ENCODE measurements around the gene MBTPS1. TPM values are rescaled to one million over a fixed set of nuclear protein-coding genes. Genes with fewer than 3 reads are reported as not detected.

The MBTPS1 gene
- total RNA-seq: 100 to 1,000 TPM in 3 of 4 donors, 10 to 100 TPM in 1; 98.4 to 149 (median 121) TPM

DNA sequence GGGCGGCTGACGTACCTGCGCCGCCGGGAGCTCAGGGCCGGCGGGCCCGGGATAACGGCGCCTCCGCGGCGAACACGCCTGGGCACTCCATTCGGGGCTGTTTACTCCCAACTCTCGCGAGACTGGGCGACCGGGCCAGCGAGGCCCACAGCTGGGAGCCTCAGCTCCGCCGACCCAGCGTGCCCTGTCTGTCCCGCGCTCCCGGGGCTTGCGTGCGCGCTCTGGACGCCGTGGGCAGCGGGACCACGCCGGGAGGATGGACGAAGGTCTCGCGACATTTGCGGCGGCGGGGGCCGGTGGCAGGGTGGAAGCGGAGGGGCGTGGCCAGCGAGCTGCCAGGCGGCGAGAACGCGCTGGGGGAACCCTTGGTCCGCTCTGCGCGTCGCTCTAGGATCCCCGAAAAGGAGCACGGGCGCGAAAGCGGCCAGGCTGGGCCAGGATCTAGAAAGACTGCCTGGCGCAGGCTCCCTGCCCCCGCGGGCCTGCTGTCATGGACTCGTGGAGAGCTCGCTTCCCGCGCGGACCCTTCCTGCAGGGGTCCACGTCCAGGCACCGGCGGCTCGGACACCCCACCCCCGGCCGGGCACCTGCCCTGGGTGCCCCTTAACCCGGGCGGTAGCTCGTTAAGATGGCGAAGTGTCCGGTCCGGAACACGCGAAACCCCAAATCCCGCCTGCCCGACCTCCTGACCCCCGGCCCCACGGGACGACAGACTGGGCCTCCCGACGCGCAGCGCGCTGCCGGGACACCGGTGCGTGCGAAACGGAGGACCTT, at the start of gene MBTPS1:
TSS of gene MBTPS1 (minus strand) at position 223 of the 774 bp plus-strand sequence. CDS start 15,159 bp downstream, outside the sequence.
- Histone ChIP-seq H3K4me3 (peak within 1 kb of the TSS; percentile 79 to 99 (median 86)), H3K27me3 (no peaks in the 10 kb centered on the region), H3K27ac (peak within 1 kb of the TSS; percentile 86 to 97 (median 92)), H3K36me3 (peaks cover 0 to 3% (median 0%) of the 10 kb centered on the region in 3 donors), H3K4me1 (peaks cover 0 to 40% (median 12%) of the 10 kb centered on the region in 4 donors), H3K9me3 (no peaks in the 10 kb centered on the region)
- WGBS, 2 donors: 0% methylated on average over 54 to 58 of the region's 94 CpGs
- peak; percentile 93 to 96 for DNase-seq (ENCODE audit: low spot score in 2 of 2)
- TF ChIP-seq, protein P1, sequence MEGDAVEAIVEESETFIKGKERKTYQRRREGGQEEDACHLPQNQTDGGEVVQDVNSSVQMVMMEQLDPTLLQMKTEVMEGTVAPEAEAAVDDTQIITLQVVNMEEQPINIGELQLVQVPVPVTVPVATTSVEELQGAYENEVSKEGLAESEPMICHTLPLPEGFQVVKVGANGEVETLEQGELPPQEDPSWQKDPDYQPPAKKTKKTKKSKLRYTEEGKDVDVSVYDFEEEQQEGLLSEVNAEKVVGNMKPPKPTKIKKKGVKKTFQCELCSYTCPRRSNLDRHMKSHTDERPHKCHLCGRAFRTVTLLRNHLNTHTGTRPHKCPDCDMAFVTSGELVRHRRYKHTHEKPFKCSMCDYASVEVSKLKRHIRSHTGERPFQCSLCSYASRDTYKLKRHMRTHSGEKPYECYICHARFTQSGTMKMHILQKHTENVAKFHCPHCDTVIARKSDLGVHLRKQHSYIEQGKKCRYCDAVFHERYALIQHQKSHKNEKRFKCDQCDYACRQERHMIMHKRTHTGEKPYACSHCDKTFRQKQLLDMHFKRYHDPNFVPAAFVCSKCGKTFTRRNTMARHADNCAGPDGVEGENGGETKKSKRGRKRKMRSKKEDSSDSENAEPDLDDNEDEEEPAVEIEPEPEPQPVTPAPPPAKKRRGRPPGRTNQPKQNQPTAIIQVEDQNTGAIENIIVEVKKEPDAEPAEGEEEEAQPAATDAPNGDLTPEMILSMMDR (IDR thresholded peaks at IDR 0.05): peak in 3 of 5 experiments; percentile 36 to 82 (median 79)
- TF ChIP-seq EP300 (IDR thresholded peaks at IDR 0.05) (peak; percentile 58 to 89), POLR2A (IDR thresholded peaks at IDR 0.05) (peak; percentile 51 to 78)

DNA sequence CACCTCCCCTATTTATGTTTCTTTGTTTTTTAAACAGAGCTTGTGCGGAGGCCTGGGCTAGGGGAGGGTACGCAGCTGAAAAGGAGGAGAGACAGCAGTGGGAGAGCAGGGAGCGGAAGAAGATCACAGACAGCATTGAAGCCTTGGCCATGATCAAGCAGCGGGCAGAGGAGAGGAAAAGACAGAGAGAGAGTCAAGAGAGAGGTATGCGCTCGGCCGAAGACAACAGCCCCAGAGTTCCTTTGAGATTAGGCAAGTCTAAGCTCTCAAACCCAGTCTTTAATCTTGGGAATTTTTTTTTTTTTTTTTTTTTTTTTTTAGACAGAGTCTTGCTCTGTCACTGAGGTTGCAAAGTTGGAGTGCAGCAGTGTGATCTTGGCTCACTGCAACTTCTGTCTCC, 49.0 kb upstream of the MBTPS1 start:
- Histone ChIP-seq H3K4me3 (no peak overlapping the region), H3K4me1 (no peaks in the 10 kb centered on the region), H3K27me3 (peaks cover 0 to 5% of the 10 kb centered on the region in 2 donors), H3K27ac (no peak overlapping the region), H3K9me3 (no peaks in the 10 kb centered on the region), H3K36me3 (no peaks in the 10 kb centered on the region)
- 84% methylated on average over 7 of the region's 7 CpGs for WGBS, 2 donors
- DNase-seq (ENCODE audit: low spot score in 2 of 2): no peak
- TF ChIP-seq, protein P1 (IDR thresholded peaks at IDR 0.05): no peak
- no peak for TF ChIP-seq EP300 (IDR thresholded peaks at IDR 0.05)
- no peak for TF ChIP-seq POLR2A (IDR thresholded peaks at IDR 0.05)

DNA sequence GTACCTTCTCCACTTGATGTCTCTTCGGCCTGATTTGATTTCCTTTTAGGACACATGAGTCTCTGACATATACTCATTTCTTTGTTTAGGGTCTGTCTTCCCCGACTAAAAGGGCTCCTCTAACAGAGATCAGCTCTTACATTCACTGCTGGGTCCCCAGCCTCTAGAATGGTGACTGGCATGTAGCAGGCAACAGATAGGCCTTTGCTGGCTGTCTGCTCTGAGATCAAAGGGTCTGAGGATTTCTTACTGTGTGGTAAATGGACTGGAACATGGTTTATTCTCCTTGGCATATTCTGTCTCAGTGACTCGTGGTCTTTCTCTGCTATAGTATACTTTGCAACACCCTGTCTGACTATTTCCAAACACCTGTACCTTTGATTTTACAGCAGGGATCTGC, 45.1 kb upstream of the MBTPS1 start:
- WGBS, 2 donors: 37 to 48% methylated on average over 3 of the region's 3 CpGs

DNA sequence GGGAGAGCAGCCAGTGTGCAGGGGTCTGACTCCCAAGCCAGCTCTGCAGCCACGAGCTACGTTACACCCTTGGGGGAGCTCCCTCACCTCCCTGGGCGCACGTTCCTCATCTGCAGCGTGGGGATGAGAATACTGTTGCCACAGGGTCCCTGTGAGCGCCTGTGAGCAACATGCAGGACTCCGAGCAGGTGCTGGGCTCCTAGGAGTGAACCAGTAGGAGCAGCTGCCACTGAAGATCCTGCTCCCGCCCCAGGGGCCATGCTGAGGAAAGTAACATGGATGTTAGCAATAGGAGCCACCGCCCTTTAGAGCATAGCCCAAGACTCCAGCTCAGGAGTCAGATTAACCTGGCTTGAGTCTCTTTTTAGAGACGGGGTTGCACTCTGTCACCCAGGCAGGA, 44.3 kb upstream of the MBTPS1 start:
- Histone ChIP-seq H3K9me3 (no peaks in the 10 kb centered on the region), H3K36me3 (no peaks in the 10 kb centered on the region), H3K4me1 (no peaks in the 10 kb centered on the region), H3K27ac (no peak overlapping the region), H3K27me3 (peaks cover 0 to 5% of the 10 kb centered on the region in 2 donors), H3K4me3 (no peak overlapping the region)
- no peak for TF ChIP-seq POLR2A (IDR thresholded peaks at IDR 0.05)
- TF ChIP-seq, protein P1 (IDR thresholded peaks at IDR 0.05): no peak
- no peak for TF ChIP-seq EP300 (IDR thresholded peaks at IDR 0.05)
- no peak for DNase-seq (ENCODE audit: low spot score in 2 of 2)
- WGBS, 2 donors: 72 to 81% methylated on average over 9 to 10 of the region's 10 CpGs

More for the DNA sequence above, 45.1 kb upstream of the MBTPS1 start:
- TF ChIP-seq, protein P1 (IDR thresholded peaks at IDR 0.05): no peak
- TF ChIP-seq EP300 (IDR thresholded peaks at IDR 0.05) (no peak), POLR2A (IDR thresholded peaks at IDR 0.05) (no peak)
- H3K27ac ChIP-seq: no peak overlapping the region
- no peak overlapping the region for H3K4me3 ChIP-seq
- no peaks in the 10 kb centered on the region for H3K4me1 ChIP-seq
- no peak for DNase-seq (ENCODE audit: low spot score in 2 of 2)
- H3K9me3 ChIP-seq: no peaks in the 10 kb centered on the region
- peaks cover 0 to 5% of the 10 kb centered on the region in 2 donors for H3K27me3 ChIP-seq
- H3K36me3 ChIP-seq: no peaks in the 10 kb centered on the region

DNA sequence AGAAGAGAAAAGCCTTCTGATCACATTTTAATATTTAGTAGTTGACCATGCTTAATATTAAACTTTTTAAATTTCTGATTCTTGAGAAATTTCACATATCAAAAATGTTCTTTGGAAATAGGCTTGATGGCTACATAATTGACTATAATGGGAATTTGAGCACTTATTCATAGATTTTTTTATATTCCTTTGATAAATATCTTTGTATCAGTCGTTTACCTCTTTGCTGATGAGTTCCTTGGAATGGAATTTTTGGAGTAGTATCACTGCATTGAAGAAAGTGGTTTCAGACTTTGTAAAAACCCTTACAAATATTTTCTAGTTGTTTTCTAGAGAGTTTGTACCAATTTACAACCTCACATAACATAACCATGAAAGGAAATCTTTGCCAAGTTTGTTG, 43.1 kb upstream of the MBTPS1 start:
- no peaks in the 10 kb centered on the region for H3K9me3 ChIP-seq
- no peak for DNase-seq (ENCODE audit: low spot score in 2 of 2)
- no peaks in the 10 kb centered on the region for H3K36me3 ChIP-seq
- H3K4me3 ChIP-seq: no peak overlapping the region
- TF ChIP-seq POLR2A (IDR thresholded peaks at IDR 0.05) (no peak), EP300 (IDR thresholded peaks at IDR 0.05) (no peak)
- TF ChIP-seq, protein P1 (IDR thresholded peaks at IDR 0.05): no peak
- no peaks in the 10 kb centered on the region for H3K4me1 ChIP-seq
- H3K27ac ChIP-seq: no peak overlapping the region
- 20 to 71% methylated on average over 1 of the region's 1 CpG for WGBS, 2 donors
- H3K27me3 ChIP-seq: peaks cover 0 to 5% of the 10 kb centered on the region in 2 donors
